Activated CD4-positive, CD25-positive, alpha-beta regulatory T cell (primary cell): ENCODE measurements around the gene PATJ.

ENCODE experiments used
- DNase-seq, 4 experiments: peaks; one replicate each; lab custom pipeline; 2025; lab: John Stamatoyannopoulos, UW

PATJ gene

GRCh38 chr1:61981870-61982660, 239.8 kb downstream of the PATJ start:
- DNase-seq: no peak

DNA sequence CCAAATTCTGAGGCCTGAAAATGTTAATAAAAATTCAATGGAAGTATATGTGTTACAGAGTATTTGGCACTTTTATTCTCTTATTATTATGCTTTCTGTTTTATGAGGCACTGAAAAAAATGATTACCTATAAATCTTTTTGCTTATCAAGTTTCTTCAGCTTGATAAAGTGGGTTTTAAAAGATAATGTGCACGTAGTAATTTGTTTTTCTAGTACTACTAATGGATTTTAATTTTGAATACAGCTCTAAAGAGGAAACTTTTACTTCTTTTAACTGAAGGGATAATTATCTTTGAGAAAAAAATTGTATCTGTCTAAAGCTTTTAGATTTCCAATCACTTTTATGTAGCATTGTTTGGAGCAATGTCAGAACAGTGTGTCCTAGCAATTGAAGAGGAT, 241.0 kb downstream of the PATJ start:
- no peak for DNase-seq

DNA sequence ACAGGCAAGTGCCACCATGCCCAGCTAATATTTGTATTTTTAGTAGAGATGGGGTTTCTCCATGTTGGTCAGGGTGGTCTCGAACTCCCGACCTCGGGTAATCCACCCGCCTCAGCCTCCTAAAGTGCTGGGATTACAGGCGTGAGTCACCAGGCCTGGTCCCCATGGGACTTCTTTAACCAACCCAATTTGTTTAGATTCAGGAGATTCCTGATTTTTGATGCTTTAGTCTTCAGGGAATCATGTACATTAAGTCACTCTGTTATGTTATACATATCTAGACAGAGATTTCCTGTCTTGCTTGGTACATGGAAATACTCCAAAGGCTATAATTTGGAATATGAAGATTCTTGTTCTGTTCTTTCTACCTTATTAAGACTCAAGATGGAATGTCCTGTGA, 250.0 kb downstream of the PATJ start:
- DNase-seq: no peak

GRCh38 chr1:61993331-61993961, 251.2 kb downstream of the PATJ start:
- no peak for DNase-seq

DNA sequence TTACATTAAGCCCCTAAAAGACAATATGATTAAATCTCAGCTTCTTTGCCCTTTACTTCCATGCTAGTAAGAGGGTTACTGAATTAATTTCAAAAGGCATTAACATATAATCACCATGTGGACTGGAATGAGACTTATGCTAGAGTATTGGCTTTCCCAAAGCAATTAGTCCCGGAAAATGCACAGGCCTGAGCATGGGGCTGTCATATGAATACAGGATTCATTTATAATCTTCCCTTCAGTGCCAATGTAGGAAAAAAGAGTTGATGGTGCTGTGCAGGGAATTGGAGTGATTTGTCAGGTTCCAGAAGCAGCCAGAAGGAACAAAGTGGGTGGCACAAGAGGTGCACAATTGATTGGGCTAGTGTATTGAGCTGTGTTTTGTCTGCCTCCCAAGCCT, 253.4 kb downstream of the PATJ start:
- no peak for DNase-seq

GRCh38 chr1:61997123-61997522, 254.8 kb downstream of the PATJ start:
- DNase-seq: no peak

DNA sequence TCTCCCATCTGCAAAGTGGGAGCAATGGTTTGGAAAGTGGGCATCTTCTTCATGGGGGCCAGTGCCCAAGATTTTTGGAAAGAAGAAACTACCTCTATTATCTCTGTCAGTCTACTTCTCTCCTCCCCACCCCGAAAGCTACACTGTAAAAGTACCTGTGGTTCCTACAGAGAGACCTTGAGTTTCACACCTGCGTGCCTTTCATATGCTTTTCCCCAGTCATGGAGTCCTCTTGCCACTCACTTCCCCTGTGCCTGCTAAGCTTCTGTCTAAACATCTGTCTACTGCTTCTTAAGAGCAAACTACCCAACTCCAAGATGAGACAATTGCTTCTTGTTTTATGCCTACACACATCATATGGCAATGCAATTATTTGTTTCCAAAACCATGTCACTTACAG, 261.5 kb downstream of the PATJ start:
- DNase-seq: no peak

- no peak for DNase-seq
Measured at GRCh38 chr1:62006690-62007089, 264.4 kb downstream of the PATJ start.

DNA sequence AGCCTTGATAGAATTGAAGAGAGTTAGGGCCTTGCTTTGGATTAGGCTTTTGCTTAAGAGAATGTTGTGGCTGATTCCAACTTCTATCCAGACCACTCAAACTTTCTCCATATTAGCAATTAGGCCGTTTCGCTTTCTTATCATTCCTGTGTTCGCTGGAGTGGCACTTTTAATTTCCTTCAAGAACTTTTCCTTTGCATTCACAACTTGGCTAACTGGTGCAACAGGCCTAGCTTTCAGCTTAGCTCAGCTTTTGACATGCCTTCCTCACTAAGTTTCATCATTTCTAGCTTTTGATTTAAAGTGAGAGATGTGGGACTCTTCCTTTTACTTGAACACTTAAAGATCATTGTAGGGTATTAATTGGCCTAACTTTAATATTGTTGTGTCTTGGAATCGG, 268.7 kb downstream of the PATJ start:
- DNase-seq: no peak

GRCh38 chr1:62012095-62012494, 269.8 kb downstream of the PATJ start:
- no peak for DNase-seq

- DNase-seq: no peak
Measured at GRCh38 chr1:62012836-62013235, 270.6 kb downstream of the PATJ start.

GRCh38 chr1:62013264-62013663, 271.0 kb downstream of the PATJ start:
- no peak for DNase-seq

- no peak for DNase-seq
Measured at GRCh38 chr1:62022382-62022983, 280.2 kb downstream of the PATJ start.

DNA sequence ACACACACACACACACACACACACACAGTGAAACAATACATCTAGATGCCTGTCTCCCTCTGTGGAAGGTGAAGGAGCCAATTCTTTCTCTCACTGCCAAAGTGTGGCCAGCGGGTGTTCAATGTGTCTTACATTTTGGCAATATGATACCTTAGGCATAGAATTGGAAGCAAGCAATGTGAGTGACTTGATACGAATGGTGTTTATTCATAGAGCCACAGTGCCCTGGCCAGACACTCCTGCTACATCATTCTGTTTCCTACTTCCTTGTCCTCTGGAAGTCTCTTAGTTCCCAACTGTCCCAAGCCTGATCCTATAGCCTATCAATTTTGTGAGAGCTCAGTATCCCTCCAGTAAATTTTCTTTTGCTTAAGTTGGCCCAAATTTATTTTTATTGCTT, 282.4 kb downstream of the PATJ start:
- DNase-seq: no peak

DNA sequence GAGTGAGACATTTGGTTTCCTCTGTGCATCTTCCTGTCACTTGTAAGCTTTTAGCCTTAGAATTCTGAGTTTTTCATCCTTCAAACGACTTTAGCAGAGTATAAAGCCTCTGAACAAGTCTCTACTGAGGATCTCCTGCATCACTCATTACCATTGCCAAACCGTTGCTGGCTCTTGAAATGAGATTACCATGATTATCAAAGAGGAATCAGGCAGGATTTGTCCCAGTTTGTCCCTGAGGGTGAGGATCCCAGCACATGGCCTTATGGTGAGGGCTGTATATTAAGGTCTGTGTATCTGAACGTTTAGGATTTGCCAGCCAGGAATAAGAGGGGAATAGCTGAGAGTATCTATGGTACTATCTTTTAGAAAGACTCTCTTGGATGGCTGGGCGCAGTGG, 282.9 kb downstream of the PATJ start:
- DNase-seq: no peak

DNA sequence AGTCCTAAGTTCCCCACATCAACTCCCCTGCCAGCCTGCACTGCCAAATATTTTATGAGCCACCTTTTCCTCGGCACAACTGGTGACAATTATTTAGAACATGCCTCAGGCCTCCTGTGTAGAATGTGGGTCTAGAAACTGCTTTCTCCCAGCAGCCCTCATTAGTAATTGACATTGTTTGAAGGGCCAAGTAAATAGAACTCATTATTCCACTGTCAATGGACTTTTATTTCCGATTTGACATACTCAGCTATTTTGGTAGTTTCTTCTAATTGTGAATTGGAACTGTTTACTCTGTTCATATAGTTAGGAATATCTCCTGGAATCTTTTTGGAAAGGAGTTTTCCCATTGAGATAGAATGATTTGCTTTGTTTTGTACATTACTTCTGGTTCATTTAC, 283.6 kb downstream of the PATJ start:
- no peak for DNase-seq

DNA sequence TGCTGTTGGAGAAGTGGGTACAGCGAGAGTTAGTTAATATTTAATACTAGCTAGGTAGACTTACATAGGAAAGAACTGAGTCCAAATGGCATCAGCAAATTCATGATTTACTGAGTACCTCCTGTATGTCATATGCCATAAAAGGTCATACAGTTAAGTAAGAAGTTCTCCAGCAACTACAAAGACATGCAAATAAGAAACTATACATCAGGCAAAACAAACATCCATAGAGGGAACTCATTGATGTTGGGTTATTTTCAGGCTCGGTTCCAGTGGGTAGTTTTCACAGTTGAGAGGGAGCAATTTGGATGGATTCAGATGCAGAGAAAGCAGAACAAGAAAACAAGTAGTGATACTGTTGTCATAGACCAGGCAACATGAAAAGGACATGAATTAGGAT, 287.4 kb downstream of the PATJ start:
- no peak for DNase-seq

DNA sequence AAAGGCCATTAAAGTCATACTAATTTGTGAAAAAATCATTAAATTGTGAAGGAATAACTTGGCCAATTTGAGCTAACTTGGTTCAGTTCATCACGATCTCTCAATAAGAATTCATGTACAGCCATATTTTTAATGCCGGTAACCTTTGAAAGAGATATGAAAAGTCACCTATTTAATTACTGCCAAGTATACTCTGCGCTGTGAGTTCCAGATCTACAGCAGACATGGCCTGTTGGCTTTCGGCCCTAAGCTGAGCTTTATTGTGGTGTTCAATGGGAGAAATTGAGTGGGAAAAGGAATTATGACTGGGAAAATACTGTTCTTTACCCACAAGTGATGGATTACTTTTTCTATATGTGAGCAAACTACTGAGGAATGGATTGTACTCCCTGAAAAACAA, 292.5 kb downstream of the PATJ start:
- DNase-seq: no peak

GRCh38 chr1:62037274-62037673, 295.0 kb downstream of the PATJ start:
- DNase-seq: no peak

DNA sequence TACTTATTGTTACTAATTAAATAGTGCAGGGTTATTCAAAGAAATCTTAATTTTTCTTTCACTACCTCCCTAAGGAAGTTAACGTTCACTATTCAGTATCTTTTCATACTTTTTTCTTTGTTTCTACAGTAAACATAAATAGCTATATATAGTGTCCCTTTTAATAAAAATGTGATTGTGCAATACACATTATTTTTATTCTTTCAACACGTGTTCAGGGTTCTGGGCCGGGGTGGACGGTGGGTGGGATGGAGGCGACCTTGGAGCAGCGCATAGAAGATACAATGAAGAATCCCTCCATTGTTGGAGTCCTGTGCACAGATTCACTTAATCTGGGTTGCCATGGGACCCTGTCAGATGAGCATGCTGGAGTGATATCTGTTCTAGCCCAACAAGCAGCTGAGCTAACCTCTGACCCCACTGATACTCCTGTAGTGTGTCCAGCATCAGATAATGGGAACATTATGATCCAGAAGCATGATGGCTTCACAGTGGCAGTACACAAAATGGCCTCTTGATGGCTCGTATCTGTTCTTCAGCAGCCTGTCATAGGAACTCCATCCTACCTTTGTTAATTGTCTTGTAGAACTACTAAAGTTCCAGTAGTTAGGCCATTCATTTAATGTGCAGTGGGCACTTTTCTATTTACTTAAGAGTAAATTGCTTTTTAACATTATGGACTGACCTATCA, 296.5 kb downstream of the PATJ start:
- DNase-seq: no peak

GRCh38 chr1:62040450-62040849, 298.2 kb downstream of the PATJ start:
- DNase-seq: no peak

GRCh38 chr1:62040973-62041372, 298.7 kb downstream of the PATJ start:
- no peak for DNase-seq

- no peak for DNase-seq
Measured at GRCh38 chr1:62043154-62043553, 300.9 kb downstream of the PATJ start.
